Islet precursor cell (in vitro differentiated cells): ENCODE measurements around the gene VPS18.

Experiments
- DNase-seq: peaks from one replicate; pipeline ENCODE4 v3.0.0-alpha.2; 2018

VPS18 gene

GRCh38 chr15:40871749-40872617 is 22.3 kb upstream of the VPS18 start:
- peak; percentile 88 for DNase-seq

GRCh38 chr15:40872791-40873693 is 21.2 kb upstream of the VPS18 start:
- DNase-seq: no peak

- peak; percentile 94 for DNase-seq
Measured at GRCh38 chr15:40873694-40874561, 20.3 kb upstream of the VPS18 start, which contains the start of gene RHOV. Gene RHOV, minus strand, starts transcription at chr15:40874234. Its CDS starts 95 bp downstream, at chr15:40874139.

- no peak for DNase-seq
Measured at GRCh38 chr15:40875991-40876730, 18.1 kb upstream of the VPS18 start.

- DNase-seq: no peak
Measured at GRCh38 chr15:40877694-40878093, 16.6 kb upstream of the VPS18 start.

- DNase-seq: peak; percentile 80
Measured at GRCh38 chr15:40878785-40879184, 15.5 kb upstream of the VPS18 start.

GRCh38 chr15:40879609-40880008 is 14.6 kb upstream of the VPS18 start:
- no peak for DNase-seq

GRCh38 chr15:40881351-40881750 is 12.9 kb upstream of the VPS18 start:
- no peak for DNase-seq

GRCh38 chr15:40886586-40886985 is 7.7 kb upstream of the VPS18 start:
- no peak for DNase-seq

GRCh38 chr15:40889112-40889511 is 5.1 kb upstream of the VPS18 start:
- no peak for DNase-seq

GRCh38 chr15:40891138-40891537 is 3.1 kb upstream of the VPS18 start:
- no peak for DNase-seq

GRCh38 chr15:40891810-40892446 is 2.3 kb upstream of the VPS18 start:
- no peak for DNase-seq

GRCh38 chr15:40892447-40893012 is 1.7 kb upstream of the VPS18 start:
- no peak for DNase-seq

- no peak for DNase-seq
Measured at GRCh38 chr15:40893019-40893670, 1.1 kb upstream of the VPS18 start.

GRCh38 chr15:40894681-40895448 is 615 bp downstream of the VPS18 start:
- peak; percentile 89 for DNase-seq

- no peak for DNase-seq
Measured at GRCh38 chr15:40899536-40900207, 5.4 kb downstream of the VPS18 start.

- DNase-seq: no peak
Measured at GRCh38 chr15:40900256-40901052, 6.2 kb downstream of the VPS18 start.

GRCh38 chr15:40901053-40901443 is 6.8 kb downstream of the VPS18 start:
- no peak for DNase-seq
